Common myeloid progenitor, CD34-positive (primary cell): ENCODE data around the gene PDLIM4.

Experiments used
- CTCF ChIA-PET: fragments of 350-600 bp; sonication (Branson Sonifier 250); formaldehyde crosslinking; loops from one replicate; lab custom pipeline; 2021; ENCODE audit warnings: antibody characterized with exemption; lab: Charles Lee
- POLR2A ChIA-PET: fragments of 350-600 bp; sonication (Branson Sonifier 250); formaldehyde crosslinking; loops from one replicate; lab custom pipeline; 2021; ENCODE audit warnings: antibody characterized with exemption; lab: Charles Lee
- DNase-seq, 3 donors: peaks; one replicate each; pipeline versions ENCODE4 v3.0.0 to v3.0.0-alpha.2; 2013
- H3K27ac ChIP-seq, 2 experiments: 1 replicate in 1 of 2; 2 replicates in 1 of 2; pipeline ENCODE4 v1.7.0; 2013; ENCODE audit warnings: inconsistent platforms in 2 of 2, low read length in 2 of 2, mild to moderate bottlenecking in 2 of 2, low read depth in 1 of 2, moderate library complexity in 1 of 2; ENCODE audit not compliant: severe bottlenecking in 2 of 2, insufficient read depth in 1 of 2, poor library complexity in 1 of 2
- H3K27me3 ChIP-seq, 5 experiments: replicated peaks in 2 of 5; 1 replicate in 3 of 5; 2 replicates in 2 of 5; pipeline versions ENCODE4 v1.6.1 to v1.7.0; 2013; ENCODE audit warnings: low read length in 4 of 5, mild to moderate bottlenecking in 2 of 5, moderate library complexity in 2 of 5, inconsistent platforms in 1 of 5; ENCODE audit not compliant: insufficient read depth in 5 of 5, control insufficient read depth in 4 of 5
- H3K36me3 ChIP-seq, 4 experiments: 1 replicate in 2 of 4; 2 replicates in 2 of 4; pipeline versions ENCODE4 v1.6.1 to v1.7.0; 2013; ENCODE audit warnings: low read length in 3 of 4, control low read depth in 1 of 4, mild to moderate bottlenecking in 1 of 4; ENCODE audit not compliant: control insufficient read depth in 4 of 4, insufficient read depth in 4 of 4
- H3K4me1 ChIP-seq, 4 experiments: 1 replicate in 3 of 4; 2 replicates in 1 of 4; pipeline versions ENCODE4 v1.6.1 to v1.7.1; 2013; ENCODE audit warnings: low read length in 3 of 4, mild to moderate bottlenecking in 3 of 4, control low read depth in 1 of 4, inconsistent platforms in 1 of 4, moderate library complexity in 1 of 4; ENCODE audit not compliant: control insufficient read depth in 4 of 4, insufficient read depth in 4 of 4; ENCODE audit errors: control extremely low read depth in 1 of 4
- H3K4me3 ChIP-seq, 7 experiments: 1 replicate in 4 of 7; 2 replicates in 3 of 7; pipeline versions ENCODE4 v1.5.1 to v1.7.0; 2013; ENCODE audit warnings: mild to moderate bottlenecking in 7 of 7, low read length in 6 of 7, moderate library complexity in 6 of 7, inconsistent platforms in 2 of 7, low read depth in 2 of 7, control low read depth in 1 of 7; ENCODE audit not compliant: insufficient read depth in 4 of 7, control insufficient read depth in 1 of 7; ENCODE audit errors: extremely low read depth in 1 of 7
- H3K9me3 ChIP-seq, 5 experiments: 1 replicate in 4 of 5; 2 replicates in 1 of 5; pipeline versions ENCODE4 v1.6.1 to v1.7.1; 2013; ENCODE audit warnings: low read length in 4 of 5, mild to moderate bottlenecking in 2 of 5, inconsistent platforms in 1 of 5, low read depth in 1 of 5, moderate library complexity in 1 of 5; ENCODE audit not compliant: control insufficient read depth in 4 of 5, insufficient read depth in 2 of 5; ENCODE audit errors: control extremely low read depth in 1 of 5
- WGBS: methylation state at CpG from one replicate; pipeline ENCODE4 v1.1.5; 2013; ENCODE audit not compliant: insufficient coverage; 5-methylcytosine and 5-hydroxymethylcytosine counted together

The PDLIM4 gene

DNA sequence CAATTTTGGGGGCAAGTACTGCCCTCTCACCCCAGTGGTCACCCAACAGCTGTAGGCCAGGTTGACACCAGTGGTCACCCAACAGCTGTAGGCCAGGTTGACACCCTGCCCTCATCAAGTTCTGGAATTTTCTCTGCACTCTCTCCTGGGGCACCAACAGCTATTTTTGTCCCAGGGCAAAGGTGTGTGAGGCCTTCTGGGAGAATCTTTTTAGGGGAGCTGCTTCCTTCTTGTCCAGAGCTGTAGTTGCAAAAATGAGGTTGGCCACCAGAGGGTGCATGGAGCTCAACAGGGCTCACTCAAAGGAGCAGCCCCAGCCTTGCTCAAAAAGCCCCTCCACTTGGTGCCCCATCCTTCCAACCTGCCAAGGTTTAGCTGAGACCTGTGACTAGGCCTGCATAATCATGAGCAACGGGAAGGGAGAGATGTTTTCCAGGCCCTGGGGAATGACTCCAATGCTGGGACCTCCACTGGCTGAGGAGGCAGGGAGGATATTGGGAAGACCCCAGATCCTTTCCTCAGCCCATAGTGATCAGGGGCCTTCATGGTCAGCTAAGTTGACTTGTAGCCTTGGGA is 19.2 kb upstream of the PDLIM4 start:
- 33% methylated on average over 1 of the region's 1 CpG for WGBS
- Histone ChIP-seq H3K4me3 (no peak overlapping the region), H3K9me3 (peaks cover 0 to under 1% (median under 1%) of the 10 kb centered on the region in 5 experiments), H3K36me3 (no peaks in the 10 kb centered on the region), H3K27ac (no peak overlapping the region), H3K27me3 (no peaks in the 10 kb centered on the region), H3K4me1 (no peaks in the 10 kb centered on the region)
- ChIA-PET POLR2A (interaction anchor here (0.9 to 1.1 kb wide), 3 partner anchors 13 to 56 kb away, joined by 3 to 4 read pairs (median 3); partner anchors contain the start of gene SLC22A4), CTCF (interaction anchor here (0.7 to 4.2 kb wide), 37 partner anchors 8 to 265 kb away, joined by 3 to 56 read pairs (median 5); partner anchors contain the start of genes P4HA2, PDLIM4, SLC22A4 and SLC22A5)
- peak; percentile 71 to 89 (median 81) for DNase-seq

DNA sequence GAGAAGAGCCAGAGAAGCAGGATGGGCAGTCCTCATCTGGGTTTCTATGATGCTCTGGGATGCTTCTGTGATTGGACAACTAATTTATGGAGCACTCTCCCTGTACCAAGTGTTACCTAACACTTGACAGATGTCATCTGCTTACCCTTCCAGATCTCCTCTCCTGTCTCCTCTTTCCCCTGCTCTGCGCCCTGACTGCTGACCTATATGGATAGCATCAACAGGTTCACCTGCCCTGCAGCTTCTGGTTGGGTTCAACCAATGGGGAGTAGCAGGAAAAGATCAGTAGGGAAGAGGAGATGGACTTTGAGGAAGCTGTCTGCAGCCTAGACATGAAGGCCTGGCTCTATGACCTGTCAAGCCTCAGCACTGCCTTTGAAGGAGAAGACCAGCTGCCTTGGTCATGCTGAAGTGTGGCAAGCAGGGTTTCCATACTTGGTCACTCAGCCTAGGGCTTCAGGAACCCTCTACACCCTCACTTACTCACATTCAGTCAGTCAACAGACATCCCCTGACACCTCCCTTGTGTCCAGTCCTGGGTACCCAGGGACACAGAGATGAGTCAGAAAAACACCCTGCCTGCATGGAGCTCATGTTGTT is 18.5 kb upstream of the PDLIM4 start:
- no peak for DNase-seq
- Histone ChIP-seq H3K9me3 (peaks cover 1 to 8% (median 5%) of the 10 kb centered on the region in 5 experiments), H3K4me3 (no peak overlapping the region), H3K27me3 (no peaks in the 10 kb centered on the region), H3K36me3 (no peaks in the 10 kb centered on the region), H3K27ac (no peak overlapping the region), H3K4me1 (no peaks in the 10 kb centered on the region)
- no CpG with 5 or more reads among the region's 1 CpG for WGBS
- CTCF ChIA-PET: interaction anchor here (0.8 to 4.2 kb wide), 31 partner anchors 8 to 264 kb away, joined by 3 to 56 read pairs (median 5); partner anchors contain the start of genes P4HA2 and SLC22A4
- POLR2A ChIA-PET: interaction anchor here (1.1 kb wide), 1 partner anchor 17 kb away, joined by 3 read pairs; no protein-coding TSS in a partner anchor

DNA sequence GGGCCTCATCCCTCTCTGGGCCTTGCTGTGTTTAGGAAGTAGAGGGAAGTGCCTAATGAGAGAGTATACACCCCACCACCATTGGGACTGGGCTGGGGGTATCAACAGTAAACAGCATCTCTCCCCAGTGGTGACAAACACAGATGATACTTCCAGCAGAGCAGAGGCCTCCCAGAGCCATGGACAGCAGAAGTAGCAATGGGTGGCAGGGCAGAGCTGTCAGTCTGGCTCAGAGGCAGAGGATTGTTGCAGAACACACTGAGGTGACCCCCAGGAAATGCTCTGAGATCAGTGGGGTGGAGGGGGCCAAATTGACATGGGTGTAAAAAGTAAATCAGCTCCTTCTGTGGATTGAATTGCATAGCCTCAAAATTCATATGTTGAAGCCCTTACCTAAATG is 17.7 kb upstream of the PDLIM4 start:
- H3K27me3 ChIP-seq: no peaks in the 10 kb centered on the region
- CTCF ChIA-PET: interaction anchor here (0.9 to 4.2 kb wide), 15 partner anchors 11 to 147 kb away, joined by 3 to 56 read pairs (median 3); partner anchors contain the start of gene P4HA2
- no peaks in the 10 kb centered on the region for H3K36me3 ChIP-seq
- peaks cover 1 to 15% (median 7%) of the 10 kb centered on the region in 5 experiments for H3K9me3 ChIP-seq
- no peak overlapping the region for H3K4me3 ChIP-seq
- no peaks in the 10 kb centered on the region for H3K4me1 ChIP-seq
- H3K27ac ChIP-seq: no peak overlapping the region
- POLR2A ChIA-PET: no interaction called here
- DNase-seq: no peak

DNA sequence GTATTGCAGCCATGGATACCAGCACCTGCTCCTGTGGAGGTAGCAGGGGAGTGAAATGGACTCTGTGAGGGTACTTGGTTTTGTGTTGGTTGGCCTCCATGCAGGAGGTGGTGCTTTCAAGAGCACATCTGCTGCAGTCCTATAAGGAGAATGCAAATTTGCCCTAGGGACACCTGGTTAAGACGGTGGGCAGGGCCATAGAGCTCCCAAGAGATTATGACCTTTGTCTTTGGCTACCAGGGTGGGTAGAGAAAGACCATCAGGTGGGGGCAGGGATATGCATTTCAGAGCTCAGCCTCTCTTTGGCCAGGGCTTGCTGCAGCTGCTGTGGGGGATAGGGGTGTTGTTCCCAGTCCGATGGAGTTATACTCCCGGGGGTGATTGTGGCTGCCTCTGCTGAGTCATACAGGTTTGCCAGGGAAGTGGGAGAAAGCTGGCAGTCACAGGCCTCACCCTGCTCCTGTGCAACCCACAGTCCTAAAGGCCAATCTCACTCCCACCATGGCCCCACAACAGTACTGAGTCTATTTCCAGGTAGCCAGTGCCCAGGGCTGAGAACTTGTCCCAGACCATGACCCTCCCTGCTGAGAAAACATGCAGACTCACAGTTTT is 14.0 kb upstream of the PDLIM4 start:
- 100% methylated on average over 1 of the region's 3 CpGs for WGBS
- Histone ChIP-seq H3K4me3 (no peak overlapping the region), H3K4me1 (no peaks in the 10 kb centered on the region), H3K27me3 (no peaks in the 10 kb centered on the region), H3K27ac (no peak overlapping the region), H3K36me3 (no peaks in the 10 kb centered on the region), H3K9me3 (peaks cover 6 to 30% (median 8%) of the 10 kb centered on the region in 5 experiments)
- ChIA-PET POLR2A (no interaction called here), CTCF (interaction anchor here (0.6 to 1.1 kb wide), 2 partner anchors 117 to 1112 kb away, joined by 3 to 4 read pairs; no protein-coding TSS in a partner anchor)
- no peak for DNase-seq

DNA sequence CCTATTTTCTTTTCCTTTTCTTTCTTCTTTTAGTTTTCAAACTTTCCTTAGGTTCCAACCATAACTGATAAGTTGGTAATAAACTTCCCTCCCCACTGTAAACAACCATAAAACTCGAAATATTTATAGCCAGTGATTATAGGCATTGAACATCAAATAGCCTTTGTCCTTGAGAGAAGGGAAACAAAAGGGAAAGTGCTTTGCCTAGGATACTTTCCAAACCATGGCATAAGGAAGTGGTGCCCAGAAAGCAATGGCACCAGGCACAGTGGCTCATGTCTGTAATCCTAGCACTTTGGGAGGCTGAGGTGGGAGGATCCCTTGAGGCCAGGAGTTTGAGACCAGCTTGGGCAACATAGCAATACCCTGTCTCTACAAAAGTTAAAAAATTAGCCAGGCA is 11.9 kb upstream of the PDLIM4 start:
- POLR2A ChIA-PET: interaction anchor here (0.6 kb wide), 1 partner anchor 14 kb away, joined by 3 read pairs; no protein-coding TSS in a partner anchor
- Histone ChIP-seq H3K27ac (no peak overlapping the region), H3K4me1 (no peaks in the 10 kb centered on the region), H3K27me3 (no peaks in the 10 kb centered on the region), H3K36me3 (no peaks in the 10 kb centered on the region), H3K4me3 (no peak overlapping the region), H3K9me3 (peaks cover 6 to 30% (median 8%) of the 10 kb centered on the region in 5 experiments)
- no peak for DNase-seq
- CTCF ChIA-PET: interaction anchor here (1.0 to 1.4 kb wide), 3 partner anchors 10 to 48 kb away, joined by 3 to 4 read pairs (median 3); partner anchors contain the start of gene SLC22A4
- WGBS: no CpG with 5 or more reads among the region's 1 CpG

DNA sequence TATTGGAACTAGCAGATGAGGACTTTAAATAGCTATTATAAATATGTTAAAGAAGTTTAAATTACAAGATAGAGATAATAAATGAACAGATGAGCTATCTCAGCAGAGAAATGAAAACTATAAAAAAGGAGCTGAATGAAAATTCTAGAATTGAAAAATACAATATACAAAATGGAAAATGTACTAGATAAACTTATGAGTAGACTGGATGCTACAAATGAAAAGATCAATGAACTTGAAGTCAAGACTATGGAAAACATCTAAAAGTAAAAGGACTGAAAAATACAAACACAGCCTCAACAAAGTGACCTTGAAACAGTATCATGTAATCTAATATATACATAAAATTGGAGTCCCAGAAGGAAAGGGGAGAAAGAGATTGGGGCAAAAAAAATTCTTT is 10.7 kb upstream of the PDLIM4 start:
- H3K4me3 ChIP-seq: no peak overlapping the region
- H3K27ac ChIP-seq: no peak overlapping the region
- peaks cover 6 to 30% (median 8%) of the 10 kb centered on the region in 5 experiments for H3K9me3 ChIP-seq
- no peaks in the 10 kb centered on the region for H3K4me1 ChIP-seq
- CTCF ChIA-PET: interaction anchor here (1.0 to 1.7 kb wide), 5 partner anchors 8 to 53 kb away, joined by 3 to 6 read pairs (median 4); no protein-coding TSS in a partner anchor
- no peaks in the 10 kb centered on the region for H3K27me3 ChIP-seq
- POLR2A ChIA-PET: no interaction called here
- no peak for DNase-seq
- no peaks in the 10 kb centered on the region for H3K36me3 ChIP-seq
